ENCODE data around the gene CACNA1H. TPM values are rescaled to one million over a fixed set of nuclear protein-coding genes. Genes with fewer than 3 reads are reported as not detected.

CACNA1H gene
- total RNA-seq, 1 donor from 2014 or later: 0.09 TPM

DNA sequence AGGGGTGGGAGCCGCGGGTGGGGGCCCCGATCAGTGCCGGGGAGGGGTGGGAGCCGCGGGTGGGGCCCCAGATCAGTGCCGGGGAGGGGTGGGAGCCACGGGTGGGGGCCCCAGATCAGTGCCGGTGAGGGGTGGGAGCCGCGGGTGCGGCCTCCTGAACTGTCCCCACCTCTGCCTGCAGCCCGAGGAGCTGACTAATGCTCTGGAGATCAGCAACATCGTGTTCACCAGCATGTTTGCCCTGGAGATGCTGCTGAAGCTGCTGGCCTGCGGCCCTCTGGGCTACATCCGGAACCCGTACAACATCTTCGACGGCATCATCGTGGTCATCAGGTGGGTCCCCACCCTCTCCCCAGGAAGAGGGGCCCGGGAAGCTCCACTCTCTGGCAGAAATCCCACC lies 52.0 kb downstream of the CACNA1H start:
- no peak overlapping the region for H3K4me3 Mint-ChIP-seq (ENCODE audit: low read depth)
- H3K4me1 Mint-ChIP-seq (ENCODE audit: low read depth): no peaks in the 10 kb centered on the region
- no peaks in the 10 kb centered on the region for H3K36me3 Mint-ChIP-seq (ENCODE audit: low read depth)
- intact Hi-C loops (cut with micrococcal nuclease): no loop called here
- no peaks in the 10 kb centered on the region for H3K9me3 Mint-ChIP-seq
- H3K27ac Mint-ChIP-seq: no peak overlapping the region
- no peaks in the 10 kb centered on the region for H3K27me3 Mint-ChIP-seq (ENCODE audit: low read depth)
- DNase-seq (ENCODE audit: low spot score): no peak

DNA sequence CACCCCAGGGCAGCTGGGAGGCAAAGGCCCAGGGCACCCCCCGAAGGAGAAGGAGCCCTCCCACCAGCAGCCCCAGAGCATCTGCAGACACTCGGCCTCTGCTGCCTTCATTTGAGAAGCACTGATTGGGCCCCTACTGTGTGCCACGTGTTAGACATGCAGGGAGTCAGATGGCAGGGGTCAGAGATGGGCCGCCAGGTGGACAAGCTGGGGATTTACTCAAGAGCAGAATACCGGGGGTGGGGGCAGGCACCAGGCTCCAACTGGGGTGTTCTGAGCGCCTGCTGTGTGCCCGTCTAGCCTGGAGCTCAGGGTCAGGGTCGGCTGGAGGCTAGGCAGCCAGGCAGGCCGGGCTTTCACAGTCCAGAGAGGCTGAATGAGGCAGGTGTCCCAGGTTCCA lies 53.4 kb downstream of the CACNA1H start:
- DNase-seq (ENCODE audit: low spot score): no peak
- Mint-ChIP-seq H3K9me3 (no peaks in the 10 kb centered on the region), H3K27me3 (ENCODE audit: low read depth) (no peaks in the 10 kb centered on the region), H3K4me3 (ENCODE audit: low read depth) (no peak overlapping the region), H3K36me3 (ENCODE audit: low read depth) (no peaks in the 10 kb centered on the region), H3K27ac (no peak overlapping the region), H3K4me1 (ENCODE audit: low read depth) (no peaks in the 10 kb centered on the region)
- intact Hi-C loops (cut with micrococcal nuclease): no loop called here

DNA sequence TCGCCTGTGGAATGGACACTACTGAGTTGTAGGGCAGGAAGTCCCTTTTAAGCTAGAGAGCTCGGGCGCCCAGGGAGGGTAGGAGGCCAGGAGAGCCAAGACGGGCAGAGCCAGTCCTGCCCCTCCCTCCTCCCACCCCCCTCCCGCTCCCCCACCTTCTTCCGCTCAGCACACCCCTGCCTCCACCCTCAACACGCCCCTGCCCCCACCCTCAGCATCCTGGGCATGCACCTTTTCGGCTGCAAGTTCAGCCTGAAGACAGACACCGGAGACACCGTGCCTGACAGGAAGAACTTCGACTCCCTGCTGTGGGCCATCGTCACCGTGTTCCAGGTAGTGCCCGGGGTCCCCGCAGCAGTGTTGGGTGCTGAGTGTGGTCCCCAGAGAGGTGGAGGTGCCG lies 53.9 kb downstream of the CACNA1H start:
- intact Hi-C loops (cut with micrococcal nuclease): no loop called here
- Mint-ChIP-seq H3K36me3 (ENCODE audit: low read depth) (no peaks in the 10 kb centered on the region), H3K4me3 (ENCODE audit: low read depth) (no peak overlapping the region), H3K4me1 (ENCODE audit: low read depth) (no peaks in the 10 kb centered on the region), H3K27ac (no peak overlapping the region), H3K9me3 (no peaks in the 10 kb centered on the region), H3K27me3 (ENCODE audit: low read depth) (no peaks in the 10 kb centered on the region)
- DNase-seq (ENCODE audit: low spot score): no peak

DNA sequence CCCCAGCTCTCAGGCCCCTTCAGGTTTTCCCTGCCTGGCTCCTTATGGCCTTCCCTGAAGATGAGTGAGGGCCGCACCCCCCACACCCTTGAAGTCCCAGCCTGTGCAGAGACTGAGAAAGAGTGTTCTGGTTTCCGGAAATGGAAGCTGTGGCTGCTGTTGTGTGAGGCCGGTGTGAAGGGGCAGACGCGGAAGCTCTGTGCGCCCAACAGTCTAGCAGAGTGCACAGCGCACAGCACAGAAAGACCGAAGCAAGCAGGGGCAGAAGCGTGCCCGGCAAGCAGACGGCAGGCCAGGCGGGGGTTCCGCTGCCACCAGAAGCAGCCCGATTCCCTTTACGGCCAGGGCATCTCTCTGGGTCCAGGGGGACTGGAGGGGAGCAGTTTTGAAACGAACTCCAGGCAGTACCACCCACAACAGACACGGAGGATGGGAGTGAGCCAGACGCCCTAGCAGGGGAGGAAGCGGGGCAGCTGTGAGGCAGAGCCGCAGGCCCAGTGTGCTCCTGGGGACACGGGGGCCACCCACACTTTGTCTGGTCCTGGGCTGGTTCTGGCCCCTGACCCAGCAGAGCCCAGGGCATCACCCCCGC lies 55.4 kb downstream of the CACNA1H start:
- H3K36me3 Mint-ChIP-seq (ENCODE audit: low read depth): no peaks in the 10 kb centered on the region
- no peak overlapping the region for H3K4me3 Mint-ChIP-seq (ENCODE audit: low read depth)
- no peak for DNase-seq (ENCODE audit: low spot score)
- H3K9me3 Mint-ChIP-seq: no peaks in the 10 kb centered on the region
- intact Hi-C loops (cut with micrococcal nuclease): no loop called here
- H3K4me1 Mint-ChIP-seq (ENCODE audit: low read depth): no peaks in the 10 kb centered on the region
- H3K27me3 Mint-ChIP-seq (ENCODE audit: low read depth): no peaks in the 10 kb centered on the region
- H3K27ac Mint-ChIP-seq: no peak overlapping the region

DNA sequence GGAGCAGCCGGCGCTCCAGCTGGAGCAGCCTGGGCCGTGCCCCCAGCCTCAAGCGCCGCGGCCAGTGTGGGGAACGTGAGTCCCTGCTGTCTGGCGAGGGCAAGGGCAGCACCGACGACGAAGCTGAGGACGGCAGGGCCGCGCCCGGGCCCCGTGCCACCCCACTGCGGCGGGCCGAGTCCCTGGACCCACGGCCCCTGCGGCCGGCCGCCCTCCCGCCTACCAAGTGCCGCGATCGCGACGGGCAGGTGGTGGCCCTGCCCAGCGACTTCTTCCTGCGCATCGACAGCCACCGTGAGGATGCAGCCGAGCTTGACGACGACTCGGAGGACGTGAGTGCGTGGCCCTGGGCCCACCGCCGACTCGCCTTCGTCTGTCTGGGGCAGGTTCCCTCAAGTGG lies 56.2 kb downstream of the CACNA1H start:
- no peak for DNase-seq (ENCODE audit: low spot score)
- no peak overlapping the region for H3K4me3 Mint-ChIP-seq (ENCODE audit: low read depth)
- intact Hi-C loops (cut with micrococcal nuclease): no loop called here
- H3K27me3 Mint-ChIP-seq (ENCODE audit: low read depth): no peaks in the 10 kb centered on the region
- H3K4me1 Mint-ChIP-seq (ENCODE audit: low read depth): no peaks in the 10 kb centered on the region
- no peaks in the 10 kb centered on the region for H3K36me3 Mint-ChIP-seq (ENCODE audit: low read depth)
- H3K27ac Mint-ChIP-seq: no peak overlapping the region
- no peaks in the 10 kb centered on the region for H3K9me3 Mint-ChIP-seq

DNA sequence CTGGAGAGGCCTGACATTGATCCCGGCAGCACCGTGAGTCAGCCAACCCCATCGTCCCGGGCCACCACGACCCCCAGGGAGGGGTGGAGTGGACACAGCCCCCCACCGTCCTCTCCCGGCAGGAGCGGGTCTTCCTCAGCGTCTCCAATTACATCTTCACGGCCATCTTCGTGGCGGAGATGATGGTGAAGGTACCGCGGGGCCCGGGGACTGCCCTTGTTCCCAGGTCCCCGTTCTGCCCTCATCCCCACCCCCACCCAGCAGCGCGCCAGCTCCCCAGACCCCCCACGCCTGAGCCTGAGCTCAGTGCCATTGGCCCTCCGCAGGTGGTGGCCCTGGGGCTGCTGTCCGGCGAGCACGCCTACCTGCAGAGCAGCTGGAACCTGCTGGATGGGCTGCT lies 57.6 kb downstream of the CACNA1H start:
- no peak for DNase-seq (ENCODE audit: low spot score)
- no peak overlapping the region for H3K27ac Mint-ChIP-seq
- H3K4me3 Mint-ChIP-seq (ENCODE audit: low read depth): no peak overlapping the region
- no peaks in the 10 kb centered on the region for H3K4me1 Mint-ChIP-seq (ENCODE audit: low read depth)
- H3K36me3 Mint-ChIP-seq (ENCODE audit: low read depth): no peaks in the 10 kb centered on the region
- intact Hi-C loops (cut with micrococcal nuclease): no loop called here
- H3K27me3 Mint-ChIP-seq (ENCODE audit: low read depth): no peaks in the 10 kb centered on the region
- H3K9me3 Mint-ChIP-seq: no peaks in the 10 kb centered on the region

DNA sequence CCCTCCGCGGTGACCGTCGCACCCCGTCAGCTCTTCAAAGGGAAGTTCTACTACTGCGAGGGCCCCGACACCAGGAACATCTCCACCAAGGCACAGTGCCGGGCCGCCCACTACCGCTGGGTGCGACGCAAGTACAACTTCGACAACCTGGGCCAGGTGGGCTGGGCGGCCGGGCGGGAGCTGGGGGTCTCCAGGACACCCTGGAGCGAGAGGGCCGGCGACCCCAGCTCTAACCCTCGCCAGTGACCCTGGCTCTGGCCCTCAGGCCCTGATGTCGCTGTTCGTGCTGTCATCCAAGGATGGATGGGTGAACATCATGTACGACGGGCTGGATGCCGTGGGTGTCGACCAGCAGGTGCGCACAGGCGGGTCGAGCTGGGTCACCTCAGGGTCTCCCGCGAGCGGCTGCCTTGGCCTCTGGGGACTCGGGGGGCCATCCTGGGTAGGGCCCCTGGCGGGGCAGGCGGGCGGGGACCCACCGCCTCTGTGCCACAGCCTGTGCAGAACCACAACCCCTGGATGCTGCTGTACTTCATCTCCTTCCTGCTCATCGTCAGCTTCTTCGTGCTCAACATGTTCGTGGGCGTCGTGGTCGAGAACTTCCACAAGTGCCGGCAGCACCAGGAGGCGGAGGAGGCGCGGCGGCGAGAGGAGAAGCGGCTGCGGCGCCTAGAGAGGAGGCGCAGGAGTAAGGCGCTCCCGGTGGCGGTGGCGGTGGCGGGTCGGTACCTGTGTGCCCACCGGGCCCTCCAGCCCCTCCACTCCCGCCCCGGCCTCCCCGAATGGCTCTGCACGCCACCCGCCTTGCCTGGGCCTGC lies 58.8 kb downstream of the CACNA1H start:
- no peak for DNase-seq (ENCODE audit: low spot score)
- Mint-ChIP-seq H3K4me3 (ENCODE audit: low read depth) (no peak overlapping the region), H3K27me3 (ENCODE audit: low read depth) (no peaks in the 10 kb centered on the region), H3K27ac (no peak overlapping the region), H3K9me3 (no peaks in the 10 kb centered on the region), H3K36me3 (ENCODE audit: low read depth) (no peaks in the 10 kb centered on the region), H3K4me1 (ENCODE audit: low read depth) (no peaks in the 10 kb centered on the region)
- intact Hi-C loops (cut with micrococcal nuclease): no loop called here

DNA sequence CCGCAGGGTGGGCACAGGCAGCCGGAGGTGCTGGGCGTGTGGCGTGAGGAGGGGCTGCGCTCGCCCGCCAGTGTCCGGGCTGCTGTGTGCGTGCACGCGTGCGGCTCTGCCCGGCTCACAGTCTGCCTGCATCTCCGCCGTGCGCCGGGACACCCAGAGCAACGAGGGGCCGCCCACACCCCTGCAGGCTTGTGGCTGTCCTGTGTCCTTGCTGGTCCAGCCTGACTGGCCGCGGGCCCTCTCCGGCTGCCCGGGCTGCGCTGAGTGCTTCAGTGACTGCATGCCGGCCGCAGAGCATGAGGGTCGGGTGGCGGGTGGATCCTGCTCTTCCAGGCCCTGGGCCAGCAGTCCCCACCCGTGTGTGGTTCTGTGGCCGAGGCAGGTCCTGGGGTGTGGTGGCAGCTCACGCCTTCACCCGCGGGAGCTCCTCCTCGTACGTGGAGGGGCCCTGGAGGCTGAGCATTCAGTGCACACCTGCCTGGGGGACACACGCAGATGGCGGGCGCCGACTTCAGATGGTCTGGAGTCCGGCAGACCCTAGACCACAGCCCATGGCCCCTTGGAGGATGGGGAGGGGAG lies 59.8 kb downstream of the CACNA1H start:
- no peak overlapping the region for H3K27ac Mint-ChIP-seq
- intact Hi-C loops (cut with micrococcal nuclease): no loop called here

DNA sequence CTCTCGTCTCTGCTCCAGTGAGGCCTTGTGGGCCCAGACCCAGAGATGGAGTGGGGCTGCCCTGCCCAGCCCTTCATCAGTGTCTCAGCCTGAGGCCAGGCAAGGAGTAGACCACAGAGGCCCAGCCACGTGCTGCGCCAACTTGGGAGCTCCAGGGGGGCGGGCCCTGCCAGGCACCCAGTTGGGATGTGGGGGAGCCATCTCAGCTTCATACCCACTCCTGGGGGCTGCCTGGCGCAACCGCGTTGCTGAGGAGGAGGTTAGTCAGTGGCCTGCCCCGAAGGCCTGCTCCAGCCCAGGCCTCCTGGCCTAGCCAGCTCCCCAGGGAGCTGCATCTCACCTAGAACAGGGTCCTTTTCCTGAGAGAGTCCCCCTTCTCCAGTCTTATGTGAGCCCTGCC lies 60.3 kb downstream of the CACNA1H start:
- Mint-ChIP-seq H3K27ac (no peak overlapping the region), H3K27me3 (ENCODE audit: low read depth) (no peaks in the 10 kb centered on the region), H3K36me3 (ENCODE audit: low read depth) (no peaks in the 10 kb centered on the region), H3K9me3 (no peaks in the 10 kb centered on the region), H3K4me3 (ENCODE audit: low read depth) (no peak overlapping the region), H3K4me1 (ENCODE audit: low read depth) (no peaks in the 10 kb centered on the region)
- intact Hi-C loops (cut with micrococcal nuclease): no loop called here
- DNase-seq (ENCODE audit: low spot score): no peak

More for the DNA sequence above, 59.8 kb downstream of the CACNA1H start:
- no peaks in the 10 kb centered on the region for H3K27me3 Mint-ChIP-seq (ENCODE audit: low read depth)
- no peak overlapping the region for H3K4me3 Mint-ChIP-seq (ENCODE audit: low read depth)
- H3K9me3 Mint-ChIP-seq: no peaks in the 10 kb centered on the region
- DNase-seq (ENCODE audit: low spot score): no peak
- no peaks in the 10 kb centered on the region for H3K36me3 Mint-ChIP-seq (ENCODE audit: low read depth)
- H3K4me1 Mint-ChIP-seq (ENCODE audit: low read depth): no peaks in the 10 kb centered on the region

DNA sequence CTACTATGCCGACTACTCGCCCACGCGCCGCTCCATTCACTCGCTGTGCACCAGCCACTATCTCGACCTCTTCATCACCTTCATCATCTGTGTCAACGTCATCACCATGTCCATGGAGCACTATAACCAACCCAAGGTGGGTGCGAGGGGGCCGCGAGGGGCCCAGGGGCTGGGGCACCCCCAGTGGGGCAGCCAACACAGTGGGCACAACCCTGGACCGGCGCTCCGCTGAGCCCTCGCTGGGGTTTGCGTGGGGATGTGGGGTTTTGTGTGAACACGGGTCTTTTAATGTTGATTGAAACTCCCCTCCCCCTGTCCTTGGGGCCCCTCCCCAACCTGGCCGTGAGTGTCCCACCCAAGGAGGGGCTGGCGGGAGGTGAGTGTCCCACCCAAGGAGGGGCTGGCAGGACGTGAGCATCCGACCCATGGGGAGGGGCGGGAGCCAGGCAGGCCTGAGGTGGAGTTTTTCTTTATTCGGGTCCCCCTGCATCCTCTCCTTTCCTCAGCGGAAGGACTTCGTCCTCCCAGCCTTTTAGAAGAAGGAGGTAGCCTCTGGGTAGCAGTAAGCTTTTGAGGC lies 61.0 kb downstream of the CACNA1H start:
- Mint-ChIP-seq H3K9me3 (no peaks in the 10 kb centered on the region), H3K36me3 (ENCODE audit: low read depth) (no peaks in the 10 kb centered on the region), H3K4me3 (ENCODE audit: low read depth) (no peak overlapping the region), H3K4me1 (ENCODE audit: low read depth) (no peaks in the 10 kb centered on the region), H3K27ac (no peak overlapping the region), H3K27me3 (ENCODE audit: low read depth) (no peaks in the 10 kb centered on the region)
- DNase-seq (ENCODE audit: low spot score): no peak
- intact Hi-C loops (cut with micrococcal nuclease): no loop called here

DNA sequence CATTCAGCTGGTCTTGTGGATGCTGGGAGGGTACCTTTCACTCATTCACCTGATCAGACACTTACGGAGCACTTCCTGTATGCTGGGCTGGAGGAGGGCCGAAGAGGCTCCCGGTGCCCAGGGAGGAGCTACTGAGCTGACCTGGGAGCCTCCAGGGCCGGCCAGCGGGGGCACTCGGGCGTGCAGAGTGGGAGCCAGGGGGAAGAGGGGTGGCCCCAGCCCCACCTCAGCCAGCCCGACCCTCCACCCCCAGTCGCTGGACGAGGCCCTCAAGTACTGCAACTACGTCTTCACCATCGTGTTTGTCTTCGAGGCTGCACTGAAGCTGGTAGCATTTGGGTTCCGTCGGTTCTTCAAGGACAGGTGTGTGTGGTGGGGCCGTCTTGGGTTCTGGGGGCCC lies 61.8 kb downstream of the CACNA1H start:
- H3K4me1 Mint-ChIP-seq (ENCODE audit: low read depth): no peaks in the 10 kb centered on the region
- intact Hi-C loops (cut with micrococcal nuclease): no loop called here
- DNase-seq (ENCODE audit: low spot score): no peak
- no peak overlapping the region for H3K4me3 Mint-ChIP-seq (ENCODE audit: low read depth)
- H3K9me3 Mint-ChIP-seq: no peaks in the 10 kb centered on the region
- H3K27me3 Mint-ChIP-seq (ENCODE audit: low read depth): no peaks in the 10 kb centered on the region
- H3K27ac Mint-ChIP-seq: no peak overlapping the region
- no peaks in the 10 kb centered on the region for H3K36me3 Mint-ChIP-seq (ENCODE audit: low read depth)

DNA sequence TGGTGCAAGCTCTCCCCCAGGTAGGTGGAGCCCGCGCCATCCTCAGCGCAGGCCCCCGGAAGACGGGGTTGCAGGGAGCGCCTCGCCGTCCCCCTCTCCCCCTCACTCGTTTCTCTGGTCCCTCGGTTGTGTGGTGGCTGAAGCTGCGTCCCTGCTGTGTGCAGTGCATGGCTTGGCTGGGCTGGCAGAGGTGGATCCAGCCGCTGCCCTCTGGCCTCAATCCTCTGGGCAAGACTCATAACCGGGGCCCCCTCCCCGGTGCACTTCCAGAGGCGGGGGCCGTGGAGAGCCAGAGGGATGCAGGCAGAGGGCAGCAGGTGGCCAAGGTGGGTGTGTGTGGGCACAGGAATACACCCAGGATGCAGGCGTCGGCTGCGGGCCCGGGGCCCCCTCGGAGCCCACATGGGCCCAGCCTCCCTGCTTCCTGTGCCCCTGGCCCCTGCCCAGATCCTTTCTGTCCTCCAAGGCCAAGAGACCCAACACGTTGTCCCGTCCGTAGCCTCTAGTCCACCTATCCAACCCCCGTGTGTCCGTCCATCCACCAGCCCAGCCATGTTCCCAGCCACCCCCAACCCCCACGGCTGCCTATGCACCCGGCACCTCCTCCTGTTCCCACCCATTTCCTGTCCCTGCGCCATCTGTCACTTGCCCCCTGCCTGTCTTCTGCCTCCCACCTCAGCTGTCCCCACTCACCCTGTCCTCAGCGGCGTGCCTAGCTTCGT lies 62.8 kb downstream of the CACNA1H start:
- Mint-ChIP-seq H3K27ac (no peak overlapping the region), H3K4me3 (ENCODE audit: low read depth) (no peak overlapping the region), H3K27me3 (ENCODE audit: low read depth) (no peaks in the 10 kb centered on the region), H3K9me3 (no peaks in the 10 kb centered on the region), H3K36me3 (ENCODE audit: low read depth) (no peaks in the 10 kb centered on the region), H3K4me1 (ENCODE audit: low read depth) (no peaks in the 10 kb centered on the region)
- intact Hi-C loops (cut with micrococcal nuclease): no loop called here
- no peak for DNase-seq (ENCODE audit: low spot score)

DNA sequence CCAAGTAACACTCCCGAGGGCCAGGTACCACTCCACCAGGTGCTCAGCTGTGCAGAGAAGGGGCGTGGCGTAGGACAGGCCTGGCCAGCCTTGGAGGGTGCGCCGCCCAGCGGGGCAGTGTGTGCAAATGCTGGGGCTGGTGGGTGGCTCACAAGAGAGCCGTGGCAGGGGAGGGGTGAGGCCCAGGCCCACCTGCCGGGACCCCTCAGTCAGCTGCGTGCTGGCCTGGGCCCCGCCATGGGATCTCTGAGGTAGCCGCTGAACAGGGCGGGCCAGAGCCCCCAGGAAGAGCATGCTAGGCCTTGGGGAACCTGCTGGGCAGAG lies 63.4 kb downstream of the CACNA1H start:
- no peaks in the 10 kb centered on the region for H3K9me3 Mint-ChIP-seq
- H3K27ac Mint-ChIP-seq: no peak overlapping the region
- intact Hi-C loops (cut with micrococcal nuclease): no loop called here
- DNase-seq (ENCODE audit: low spot score): no peak
- H3K36me3 Mint-ChIP-seq (ENCODE audit: low read depth): no peaks in the 10 kb centered on the region
- no peaks in the 10 kb centered on the region for H3K27me3 Mint-ChIP-seq (ENCODE audit: low read depth)
- H3K4me1 Mint-ChIP-seq (ENCODE audit: low read depth): no peaks in the 10 kb centered on the region
- H3K4me3 Mint-ChIP-seq (ENCODE audit: low read depth): no peak overlapping the region
